ENCODE data around the gene ZBTB7C. TPM values are rescaled to one million over a fixed set of nuclear protein-coding genes. Genes with fewer than 3 reads are reported as not detected.

Gene ZBTB7C
- total RNA-seq, 1 donor from 2014 or later: 0.81 TPM

GRCh38 chr18:48152549-48152948 is 256.6 kb downstream of the ZBTB7C start:
- intact Hi-C loops (cut with micrococcal nuclease): no loop called here

- intact Hi-C loops (cut with micrococcal nuclease): no loop called here
These were observed 257.6 kb downstream of the ZBTB7C start for GRCh38 chr18:48151421-48152065.

- intact Hi-C loops (cut with micrococcal nuclease): no loop called here
These were observed 260.0 kb downstream of the ZBTB7C start for GRCh38 chr18:48149020-48149685.

- intact Hi-C loops (cut with micrococcal nuclease): no loop called here
These were observed 266.2 kb downstream of the ZBTB7C start for GRCh38 chr18:48142994-48143393.

GRCh38 chr18:48142353-48142752 is 266.8 kb downstream of the ZBTB7C start:
- intact Hi-C loops (cut with micrococcal nuclease): no loop called here

GRCh38 chr18:48140731-48141130 is 268.5 kb downstream of the ZBTB7C start:
- intact Hi-C loops (cut with micrococcal nuclease): no loop called here

GRCh38 chr18:48139431-48140347 is 269.5 kb downstream of the ZBTB7C start:
- intact Hi-C loops (cut with micrococcal nuclease): loop anchor here (10.0 kb wide), 1 partner anchor 275 kb away; no protein-coding TSS in a partner anchor

GRCh38 chr18:48138660-48139430 is 270.3 kb downstream of the ZBTB7C start:
- intact Hi-C loops (cut with micrococcal nuclease): loop anchor here (10.0 kb wide), 1 partner anchor 276 kb away; no protein-coding TSS in a partner anchor

GRCh38 chr18:48138210-48138609 is 271.0 kb downstream of the ZBTB7C start:
- intact Hi-C loops (cut with micrococcal nuclease): loop anchor here (10.0 kb wide), 1 partner anchor 277 kb away; no protein-coding TSS in a partner anchor

- intact Hi-C loops (cut with micrococcal nuclease): loop anchor here (10.0 kb wide), 1 partner anchor 277 kb away; no protein-coding TSS in a partner anchor
These were observed 271.7 kb downstream of the ZBTB7C start for GRCh38 chr18:48137374-48138081.

- intact Hi-C loops (cut with micrococcal nuclease): loop anchor here (1.0 to 10.0 kb wide), 2 partner anchors 12 to 278 kb away; no protein-coding TSS in a partner anchor
These were observed 272.3 kb downstream of the ZBTB7C start for GRCh38 chr18:48136827-48137373.

GRCh38 chr18:48136051-48136826 is 272.9 kb downstream of the ZBTB7C start:
- intact Hi-C loops (cut with micrococcal nuclease): loop anchor here (1.0 to 10.0 kb wide), 2 partner anchors 11 to 279 kb away; no protein-coding TSS in a partner anchor

GRCh38 chr18:48135436-48135966 is 273.7 kb downstream of the ZBTB7C start:
- intact Hi-C loops (cut with micrococcal nuclease): loop anchor here (2.0 to 10.0 kb wide), 2 partner anchors 25 to 279 kb away; no protein-coding TSS in a partner anchor

GRCh38 chr18:48134609-48135008 is 274.6 kb downstream of the ZBTB7C start:
- intact Hi-C loops (cut with micrococcal nuclease): loop anchor here (2.0 to 10.0 kb wide), 2 partner anchors 26 to 280 kb away; no protein-coding TSS in a partner anchor

- intact Hi-C loops (cut with micrococcal nuclease): loop anchor here (2.0 to 10.0 kb wide), 2 partner anchors 27 to 281 kb away; no protein-coding TSS in a partner anchor
These were observed 275.4 kb downstream of the ZBTB7C start for GRCh38 chr18:48133671-48134251.

GRCh38 chr18:48132797-48133655 is 276.2 kb downstream of the ZBTB7C start:
- intact Hi-C loops (cut with micrococcal nuclease): loop anchor here (10.0 kb wide), 1 partner anchor 282 kb away; no protein-coding TSS in a partner anchor

GRCh38 chr18:48131042-48131441 is 278.1 kb downstream of the ZBTB7C start:
- intact Hi-C loops (cut with micrococcal nuclease): loop anchor here (10.0 kb wide), 1 partner anchor 284 kb away; no protein-coding TSS in a partner anchor

Measured in T-helper 1 cell treated with Interleukin-12 subunit alpha and Interleukin-12 subunit beta and Interleukin-4 antibody, amounts not matched to agents 30 ng/mL and 1 ng/mL, for 36 hours (primary cell).